DMS79 treated with DMSO at 0.1 percent for 48 hours (cell line): Measurements from ENCODE around the gene STK10.

Experiments used
- DNase-seq: peaks from one replicate; lab custom pipeline; 2025; lab: John Stamatoyannopoulos, UW

STK10 gene

DNA sequence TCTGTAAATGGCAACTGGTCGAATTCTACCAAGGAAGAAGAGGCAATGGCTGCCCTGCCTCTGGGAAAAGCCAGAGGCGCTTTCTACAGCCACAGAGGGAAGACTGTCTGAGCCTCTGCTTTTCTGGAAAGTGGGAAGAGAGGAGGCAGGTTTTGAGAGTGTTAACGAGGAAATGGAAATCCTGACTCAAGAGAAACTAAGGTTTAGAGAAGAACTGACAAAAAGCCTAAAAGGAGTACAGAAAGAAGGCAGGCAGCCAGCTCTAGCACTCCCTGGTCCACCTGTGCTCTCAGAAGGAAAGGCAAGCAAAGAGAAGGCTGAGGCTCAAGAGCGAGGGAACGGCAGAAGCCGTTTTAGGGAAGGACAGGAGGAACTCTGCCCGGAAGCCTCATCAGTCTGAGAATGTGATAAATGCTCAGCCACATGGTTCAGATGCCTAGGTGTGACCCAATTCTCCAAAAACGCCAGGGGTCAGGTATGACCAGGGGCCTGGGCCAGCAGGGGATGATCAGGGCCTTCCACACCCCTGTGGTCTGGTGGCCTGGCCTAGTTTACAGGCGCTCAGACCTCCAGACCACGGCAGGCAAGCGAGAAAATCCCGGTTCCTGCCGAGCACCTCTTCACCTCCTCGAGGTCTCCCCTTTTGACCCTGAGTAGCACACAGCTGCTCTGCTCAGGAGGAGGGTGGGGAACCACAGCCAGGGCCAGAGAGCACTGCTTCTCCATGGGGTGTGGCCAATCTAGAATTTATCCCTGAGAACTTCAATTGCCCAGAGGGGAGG, 101.6 kb downstream of the STK10 start:
- DNase-seq, result no peak

DNA sequence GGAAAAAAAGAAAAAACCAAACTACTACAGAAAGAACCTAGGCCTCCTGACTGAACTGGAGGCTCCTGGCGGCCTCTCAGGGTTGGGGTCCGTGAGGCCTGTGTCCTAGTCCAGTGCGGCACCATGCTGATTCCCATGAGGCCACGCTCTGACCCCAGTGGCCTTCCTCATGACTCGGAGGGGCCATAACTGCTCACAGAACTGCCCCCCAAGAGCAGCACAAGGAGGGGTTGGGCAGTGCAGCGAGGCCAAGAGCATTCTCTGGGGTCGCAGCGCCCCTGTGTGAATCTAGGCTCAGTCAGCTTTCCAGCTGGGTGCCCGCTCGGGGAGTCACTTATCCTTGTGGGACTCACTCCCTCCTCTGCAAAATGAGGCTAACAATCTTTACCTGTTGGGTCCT, 102.3 kb downstream of the STK10 start:
- no peak for DNase-seq

DNA sequence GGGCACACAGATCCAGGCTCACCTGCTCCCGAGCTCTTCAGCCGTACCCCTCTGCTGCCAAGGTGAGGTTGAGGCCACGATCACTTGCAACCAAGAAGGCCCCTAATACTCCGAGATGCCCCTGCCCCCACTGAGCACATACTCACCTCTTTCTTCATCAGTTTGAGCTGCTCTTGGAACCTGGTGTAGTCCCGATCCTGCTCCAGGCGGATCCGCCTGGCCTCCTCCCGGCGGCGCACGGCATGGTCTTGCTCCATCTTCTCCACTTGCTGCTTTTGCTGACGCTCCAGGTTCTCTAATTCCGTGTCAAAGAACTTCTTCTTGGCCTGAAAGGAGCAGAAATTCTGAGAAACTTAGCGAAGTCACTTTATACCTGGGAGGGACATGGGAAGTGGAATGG, 105.8 kb downstream of the STK10 start:
- no peak for DNase-seq

DNA sequence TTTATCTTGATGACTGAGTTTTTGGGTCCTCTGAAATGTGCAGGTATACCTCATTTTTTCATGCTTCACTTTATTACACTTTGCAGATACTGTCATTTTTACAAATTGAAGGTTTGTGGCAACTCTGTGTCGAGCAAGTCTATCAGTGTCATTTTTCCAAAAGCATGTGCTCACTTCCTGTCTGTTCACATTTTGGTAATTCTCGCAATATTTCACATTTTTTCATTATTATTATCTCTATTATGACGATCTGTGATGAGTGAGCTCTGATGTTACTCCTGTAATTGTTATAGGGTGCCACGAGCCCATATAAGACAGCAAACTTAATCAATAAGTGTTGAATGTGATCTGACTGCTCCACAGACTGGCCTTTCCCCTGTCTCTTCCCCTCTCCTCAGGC, 108.1 kb downstream of the STK10 start:
- no peak for DNase-seq

DNA sequence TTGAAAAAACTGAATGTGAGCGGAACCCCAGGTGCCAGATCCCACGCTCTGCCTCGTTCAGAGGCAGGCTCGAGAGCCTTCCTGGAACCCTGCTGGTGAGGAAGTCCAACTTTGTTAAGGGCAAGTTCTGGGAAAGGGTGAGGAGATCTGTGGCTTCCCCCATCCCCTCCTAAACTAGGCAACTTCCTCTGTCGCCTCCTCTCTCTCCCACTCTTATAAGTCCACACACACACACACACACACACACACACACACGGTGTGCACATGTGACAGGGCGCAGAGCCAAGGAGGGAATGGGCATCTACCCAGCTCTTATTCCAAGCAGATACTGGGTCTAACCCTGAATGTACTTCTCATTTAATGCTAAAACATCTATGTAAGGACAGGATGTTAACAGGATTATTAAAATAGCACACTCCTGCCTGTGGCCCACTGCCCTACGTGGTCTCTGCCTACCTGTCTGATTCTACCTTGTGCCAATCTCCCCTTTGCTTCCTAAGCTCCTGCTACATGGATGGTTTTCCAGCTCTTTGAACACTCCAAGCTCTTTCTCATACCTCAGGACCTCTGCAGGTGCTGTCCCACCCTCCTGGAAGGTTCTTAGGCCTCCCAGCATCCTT, 109.2 kb downstream of the STK10 start:
- DNase-seq, result no peak

DNA sequence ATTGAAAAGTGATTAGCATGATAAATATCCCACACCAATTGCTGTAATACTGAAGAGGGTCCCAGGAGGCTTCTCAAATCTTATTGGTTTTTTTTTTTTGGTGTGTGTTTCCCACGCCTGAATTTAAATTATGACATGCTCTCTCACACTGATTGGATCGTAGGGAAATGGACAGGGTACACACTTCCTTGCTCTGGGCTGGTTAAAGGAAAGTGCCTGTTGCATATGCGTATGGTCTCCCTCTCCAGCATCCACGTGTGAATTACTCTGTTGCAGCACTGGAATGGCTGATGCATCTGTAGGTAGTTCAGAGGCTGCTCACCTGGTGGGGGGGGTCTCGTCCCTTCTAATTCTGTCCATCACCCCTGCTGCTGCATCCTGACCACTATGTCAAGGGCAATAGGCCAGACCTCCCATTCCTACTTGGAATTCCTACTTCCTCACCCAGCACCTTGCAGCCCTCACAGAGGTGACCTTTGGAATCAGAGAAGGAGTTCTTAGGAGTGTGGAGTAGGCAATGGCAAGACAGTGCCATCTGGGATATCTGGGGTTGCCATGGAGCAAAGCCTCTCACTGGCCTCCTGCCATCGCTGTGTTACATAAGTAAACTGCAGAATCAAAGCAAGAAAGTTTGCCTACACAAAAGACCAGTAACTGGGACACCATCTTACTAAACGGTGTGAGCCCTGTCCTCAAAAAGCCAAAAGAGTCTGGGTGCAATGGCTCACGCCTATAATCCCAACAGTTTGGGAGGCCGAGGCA, 110.2 kb downstream of the STK10 start:
- no peak for DNase-seq

DNA sequence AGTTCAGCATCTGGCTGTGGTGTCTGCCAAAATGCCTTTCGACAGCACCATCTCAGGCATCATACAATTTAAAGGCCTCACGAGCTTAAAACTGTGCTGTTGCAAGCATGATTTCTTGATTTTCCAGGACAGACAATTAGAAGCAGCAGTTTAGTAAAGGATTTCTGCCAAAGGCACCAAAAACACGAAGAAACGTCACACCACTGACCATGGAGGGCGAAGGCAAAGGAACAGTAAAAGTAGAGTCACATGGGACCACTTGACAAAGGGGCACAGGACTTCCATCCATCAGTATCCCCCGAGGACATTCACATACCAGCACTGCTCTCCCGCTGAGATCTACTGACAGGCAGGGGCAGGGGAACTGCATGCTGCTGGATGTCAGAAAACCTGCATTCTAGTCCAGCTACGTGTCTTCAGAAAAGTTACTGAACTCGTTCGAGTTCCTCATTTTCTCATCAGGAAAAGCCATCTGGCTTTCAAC, 111.2 kb downstream of the STK10 start:
- no peak for DNase-seq

DNA sequence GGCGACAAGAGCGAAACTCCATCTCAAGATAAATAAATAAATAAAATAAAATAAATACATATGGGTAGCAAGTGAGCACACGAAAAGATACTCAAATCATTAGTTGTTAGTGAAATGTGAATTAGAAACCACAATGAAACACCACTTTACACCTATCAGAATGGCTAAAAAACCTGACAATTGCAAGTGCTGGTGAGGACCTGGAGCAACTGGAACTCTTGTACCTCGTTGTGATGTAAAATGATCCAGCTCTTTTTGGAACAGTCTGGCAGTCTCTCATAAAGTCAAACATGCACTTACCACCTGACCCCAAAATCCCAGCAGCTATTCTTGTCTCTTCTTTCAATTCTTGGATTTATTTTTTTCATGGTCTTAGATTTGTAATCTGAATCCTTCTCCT, 112.4 kb downstream of the STK10 start:
- no peak for DNase-seq

DNA sequence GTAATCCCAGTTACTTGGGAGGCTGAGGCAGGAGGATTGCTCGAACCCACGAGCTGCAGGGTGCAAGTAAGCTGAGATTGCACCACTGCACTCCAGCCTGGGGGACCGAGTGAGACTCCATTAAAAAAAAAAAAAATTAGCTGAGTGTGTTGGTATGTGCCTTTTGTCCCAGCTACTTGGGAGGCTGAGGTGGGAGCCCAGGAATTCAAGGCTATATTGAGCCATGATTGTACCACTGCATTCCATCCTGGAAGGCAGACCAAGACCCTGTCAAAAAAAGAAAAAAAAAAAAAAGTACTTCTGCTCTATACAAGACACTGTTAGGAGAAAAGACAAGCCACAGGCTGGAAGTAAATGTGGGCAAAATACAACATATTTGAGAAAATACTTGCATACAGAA, 113.1 kb downstream of the STK10 start:
- DNase-seq, result no peak

DNA sequence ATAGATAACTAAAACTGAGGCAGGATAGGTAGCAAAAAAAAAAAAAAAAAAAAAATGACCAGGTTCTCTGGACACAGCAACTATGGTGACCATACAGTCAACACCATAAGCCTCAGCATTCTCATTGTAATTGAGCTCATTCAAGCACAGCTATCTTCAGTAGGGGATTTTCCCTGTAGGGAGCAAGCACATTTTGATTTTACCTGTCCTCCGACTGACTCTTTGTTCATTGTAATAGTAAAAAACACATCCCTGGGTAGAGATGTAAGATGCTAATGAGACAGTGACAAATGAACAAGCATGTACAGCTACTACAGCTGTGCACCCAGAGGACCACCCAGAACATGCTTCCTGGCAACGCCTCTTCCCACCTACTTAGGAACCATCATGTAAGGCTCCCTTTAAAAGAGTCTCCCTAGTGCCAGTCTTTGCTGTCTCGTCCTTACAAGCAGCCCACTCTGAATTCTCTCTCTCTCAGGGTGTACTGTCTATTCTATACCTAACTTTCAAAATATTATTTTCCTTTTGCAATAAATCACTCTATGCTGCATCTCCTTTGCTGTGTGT, 116.6 kb downstream of the STK10 start:
- DNase-seq, result no peak

DNA sequence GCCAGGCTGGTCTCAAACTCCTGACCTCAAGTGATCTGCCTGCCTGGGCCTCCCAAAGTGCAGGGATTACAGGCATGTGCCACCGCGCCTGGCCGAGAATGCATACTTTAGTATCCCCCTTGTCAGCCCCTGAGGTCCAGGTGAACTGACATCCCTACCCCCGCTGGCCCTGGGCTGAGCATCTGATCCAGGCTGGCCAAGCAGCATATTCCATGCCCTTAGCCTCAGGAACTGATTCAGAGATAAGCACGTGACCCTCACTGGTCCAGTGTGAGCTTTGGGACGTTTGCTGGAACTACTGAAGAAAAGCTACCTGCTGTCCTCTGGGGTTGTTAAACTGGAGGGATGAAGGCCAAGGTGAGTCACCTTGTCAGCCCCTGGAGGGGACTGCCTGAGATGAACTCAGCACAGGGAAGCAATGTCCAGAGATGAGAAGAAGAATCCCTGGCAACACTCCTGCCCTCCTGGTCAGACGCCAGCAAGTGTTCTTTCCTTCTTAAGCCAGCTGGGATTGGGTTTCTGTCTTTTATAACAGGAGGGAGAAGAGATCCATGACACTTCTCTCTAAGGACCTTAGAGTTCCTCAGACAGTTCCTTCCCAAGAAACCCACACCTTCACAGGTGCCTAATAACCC, 122.5 kb downstream of the STK10 start:
- DNase-seq, result no peak

DNA sequence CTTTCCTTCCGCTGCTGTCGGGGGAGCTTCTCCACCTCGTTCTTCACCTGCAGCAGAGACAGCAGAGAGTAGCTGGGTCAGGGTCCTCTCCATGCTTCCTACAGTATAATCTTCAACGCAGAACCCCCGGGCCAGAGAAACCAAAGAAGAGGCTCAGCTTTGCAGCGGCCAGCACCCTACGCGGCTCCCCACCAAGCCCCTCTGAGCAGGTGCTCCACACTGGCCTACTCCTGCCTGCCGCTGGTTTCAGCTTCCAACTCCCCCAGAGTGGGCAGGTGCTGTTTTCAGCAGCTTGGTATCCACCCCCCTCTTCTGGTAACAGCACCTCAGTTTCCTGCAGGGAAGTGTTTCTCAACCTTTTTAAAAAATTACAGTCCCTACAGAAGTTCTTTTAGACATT, 123.3 kb downstream of the STK10 start:
- DNase-seq, result no peak

DNA sequence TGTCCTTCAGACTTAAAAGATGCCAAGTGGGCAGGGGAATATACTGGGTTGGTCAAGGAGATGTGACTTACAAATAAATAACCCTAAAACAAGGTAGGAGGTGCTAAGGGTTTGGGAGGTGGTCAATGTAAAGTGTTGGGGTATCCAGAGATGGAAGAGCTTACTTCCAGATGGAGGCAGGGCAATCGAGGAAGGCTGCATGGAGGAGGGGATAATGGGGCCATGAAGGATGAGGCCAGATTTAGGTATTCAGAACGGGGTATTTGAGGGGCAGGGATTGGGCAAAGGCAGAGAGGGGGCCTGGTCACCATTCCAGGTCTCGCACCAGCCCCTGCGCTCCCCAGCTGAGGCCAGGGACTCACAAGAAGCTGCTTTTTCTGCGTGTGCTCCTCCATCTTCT, 123.7 kb downstream of the STK10 start:
- DNase-seq, result no peak

DNA sequence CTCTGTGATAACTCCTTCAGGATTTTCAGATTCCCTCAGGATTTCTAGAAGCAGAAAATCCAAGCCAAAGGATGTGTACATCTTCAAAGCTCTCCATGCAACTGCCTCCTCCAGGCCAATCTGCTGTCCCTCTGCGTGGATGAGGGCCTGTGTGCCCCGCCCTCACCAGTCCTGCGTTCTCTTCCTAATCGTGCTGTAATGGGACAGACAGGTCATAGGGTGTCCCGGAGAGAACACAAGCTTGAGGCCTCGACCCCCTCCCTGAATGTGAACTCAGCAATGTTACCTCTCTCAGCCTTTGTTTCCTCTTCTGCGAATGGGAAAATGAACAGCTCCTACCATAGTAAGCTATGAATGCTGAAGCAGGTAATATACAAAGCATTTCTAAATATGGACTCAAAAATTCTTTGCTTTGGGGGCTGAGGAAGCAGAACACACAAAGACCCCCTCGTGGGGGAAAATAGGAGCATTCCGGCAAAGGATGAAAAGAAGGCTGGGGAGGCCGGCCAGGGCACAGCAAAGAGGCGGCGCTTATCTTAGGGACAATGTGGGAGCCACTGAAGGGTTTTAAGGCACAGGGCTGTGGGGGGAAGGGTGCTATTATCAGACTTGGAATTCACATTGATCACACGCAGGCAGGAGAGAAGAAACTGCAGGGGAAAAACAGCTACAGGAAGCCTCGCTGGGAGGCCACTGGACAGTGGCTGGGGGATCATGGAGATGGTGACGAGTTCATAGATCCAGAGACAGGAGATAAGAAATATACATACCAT, 124.4 kb downstream of the STK10 start:
- DNase-seq, result no peak

DNA sequence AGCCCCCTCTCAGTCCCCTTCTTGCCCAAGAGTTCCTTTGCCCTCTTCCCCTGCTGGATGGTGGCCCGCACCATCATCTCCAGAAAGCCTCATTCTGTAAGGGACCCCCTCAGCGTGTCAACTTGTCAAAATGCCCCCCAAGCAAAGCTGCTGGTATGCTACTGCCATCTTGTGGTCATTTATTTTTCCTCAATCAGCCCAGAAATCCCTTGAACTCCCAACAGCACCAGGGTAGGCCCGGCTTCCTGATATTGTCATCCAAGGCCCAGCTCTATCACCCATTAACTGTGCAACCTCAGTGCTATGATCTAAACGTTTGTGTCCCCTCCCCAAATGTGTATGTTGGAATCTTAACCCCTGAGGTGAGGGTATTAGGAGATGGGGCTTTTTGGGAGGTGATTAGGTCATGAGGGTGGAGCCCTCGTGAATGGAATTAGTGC, 128.3 kb downstream of the STK10 start:
- no peak for DNase-seq

DNA sequence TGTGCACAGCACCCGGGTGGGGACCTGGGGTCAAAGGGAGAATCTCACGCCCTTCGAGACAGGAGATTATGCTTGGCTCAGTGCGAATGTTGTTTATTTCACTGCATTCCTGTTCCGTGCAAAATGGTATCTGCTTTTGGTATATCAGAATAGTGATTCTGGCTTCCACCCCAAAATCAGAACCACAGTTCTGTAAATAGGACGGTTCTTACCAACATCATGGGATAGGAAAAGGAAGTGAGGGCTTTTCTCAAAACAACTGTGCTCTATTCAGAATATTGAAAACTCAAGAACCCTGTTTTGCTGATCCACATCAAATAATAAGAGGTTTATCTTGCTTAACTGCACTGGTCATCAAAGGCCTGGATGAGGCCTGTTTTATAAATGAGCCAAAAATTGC, 129.9 kb downstream of the STK10 start:
- DNase-seq, result no peak

DNA sequence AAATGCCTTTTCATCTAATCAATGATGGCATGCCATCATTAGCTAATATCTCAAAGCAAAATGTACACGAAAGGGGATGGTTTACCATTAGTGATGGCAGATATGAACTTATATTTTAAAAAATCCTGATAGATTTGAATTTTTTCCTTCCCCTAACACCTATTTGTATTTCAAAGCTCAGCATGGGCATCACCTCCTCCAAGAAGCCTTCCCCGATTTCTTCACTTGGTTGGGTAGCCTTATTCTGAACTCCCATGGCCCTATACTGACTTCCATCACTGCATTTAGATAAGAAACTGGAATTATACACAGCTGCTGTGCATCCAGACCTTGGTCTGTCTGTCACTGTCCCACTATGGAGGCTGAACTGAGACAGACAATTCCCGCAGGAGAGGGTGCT, 132.0 kb downstream of the STK10 start:
- no peak for DNase-seq

DNA sequence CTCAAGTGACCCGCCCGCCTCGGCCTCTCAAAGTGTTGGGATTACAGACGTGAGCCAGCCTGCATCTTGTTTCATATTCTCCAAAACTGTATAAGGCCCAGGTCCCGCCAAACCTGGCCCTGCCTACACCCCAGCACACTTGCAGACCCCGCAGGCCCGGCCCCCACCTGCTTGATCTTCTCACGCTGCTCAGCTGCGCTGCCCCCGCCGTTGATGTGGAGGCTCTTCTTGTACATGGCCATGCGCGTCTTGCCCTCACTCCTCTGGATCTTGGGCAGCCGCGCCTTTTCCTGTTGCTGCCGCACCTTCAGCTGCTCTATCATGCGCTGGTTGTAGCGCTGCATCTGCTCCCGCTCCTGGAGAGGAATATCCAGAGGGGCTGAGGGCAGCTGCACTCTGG, 132.6 kb downstream of the STK10 start:
- DNase-seq, result no peak

DNA sequence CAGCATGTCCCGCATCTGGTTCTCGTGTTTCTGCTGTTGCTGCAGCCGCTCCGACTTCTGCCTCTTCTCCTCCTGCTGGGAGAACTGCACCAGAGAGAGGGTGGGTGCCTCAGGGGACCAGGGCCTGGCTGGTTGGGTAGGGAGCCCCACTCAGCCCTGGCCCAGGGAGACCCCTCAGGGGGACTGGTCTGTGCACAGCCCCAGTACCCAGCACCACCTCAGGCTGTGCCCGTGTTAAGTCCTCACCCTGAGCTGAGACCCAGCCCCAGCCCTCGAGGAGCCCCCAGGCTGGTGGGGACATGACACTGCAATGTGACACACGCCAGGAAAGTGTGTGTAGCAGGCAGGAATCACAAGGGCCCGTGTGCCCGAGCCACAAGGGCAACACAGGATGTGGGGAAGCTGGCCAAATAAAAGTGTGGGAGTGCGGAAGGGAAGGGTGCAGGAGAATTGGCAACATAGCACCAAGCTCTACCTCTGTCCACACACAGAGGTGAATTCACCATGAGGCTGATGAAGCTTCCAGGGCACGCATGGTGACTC, 133.3 kb downstream of the STK10 start:
- no peak for DNase-seq

DNA sequence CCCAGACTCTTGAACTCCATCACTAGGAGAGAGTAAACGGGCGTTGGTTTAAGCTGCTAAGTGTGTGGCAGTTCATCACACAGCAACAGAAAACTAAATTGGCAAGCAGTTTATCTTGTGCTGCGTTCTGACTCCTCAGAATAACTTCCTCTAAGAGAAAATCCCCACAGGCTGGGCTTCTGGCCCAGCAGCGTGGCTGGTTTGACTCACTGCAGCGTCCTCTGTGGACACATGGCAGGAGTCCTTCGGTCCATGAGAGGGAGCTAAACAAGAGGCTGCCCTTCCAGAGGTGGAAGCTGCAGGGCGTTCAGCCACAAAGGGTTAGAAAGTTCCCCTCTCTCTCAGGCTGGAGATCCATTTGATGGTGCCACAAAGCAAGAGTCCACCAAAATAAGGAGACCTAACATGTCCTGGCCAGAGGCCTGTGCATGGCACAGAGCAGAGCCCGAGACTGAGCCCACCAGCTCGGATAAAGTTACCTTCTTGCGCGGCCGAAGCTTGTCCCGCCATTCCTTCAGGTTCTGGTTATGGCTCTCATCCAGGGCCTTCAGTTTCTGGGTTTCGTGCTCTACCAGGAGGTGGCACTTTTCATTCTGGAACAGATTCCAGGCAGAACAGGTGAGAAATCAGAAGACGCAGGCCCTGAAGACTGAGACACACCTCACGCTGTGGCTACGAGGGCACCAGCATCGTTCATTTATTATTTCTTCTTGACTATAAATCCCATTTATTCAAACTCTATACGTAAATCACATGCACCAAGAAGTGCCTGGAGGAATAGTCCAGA, 135.4 kb downstream of the STK10 start:
- no peak for DNase-seq
